Activated T-cell treated with anti-CD3 and anti-CD28 coated beads, Interleukin-2, amount 50 U/mL, for 24 hours (primary cell): ENCODE results near the gene CSH2.

Experiments used
- DNase-seq: peaks from one replicate; pipeline ENCODE4 v3.0.0-alpha.2; 2020
- H3K27ac Mint-ChIP-seq: 2 replicates; pipeline ENCODE4 v1.8.0; 2020; ENCODE audit warnings: mild to moderate bottlenecking, mixed read lengths
- H3K27me3 Mint-ChIP-seq: 2 replicates; pipeline ENCODE4 v1.8.0; 2020; ENCODE audit warnings: mixed read lengths
- H3K36me3 Mint-ChIP-seq: 2 replicates; pipeline ENCODE4 v1.8.0; 2020; ENCODE audit warnings: low read depth, mixed read lengths
- H3K4me1 Mint-ChIP-seq: 2 replicates; pipeline ENCODE4 v1.8.0; 2020; ENCODE audit warnings: low read depth, mixed read lengths
- H3K4me3 Mint-ChIP-seq: 2 replicates; pipeline ENCODE4 v1.8.0; 2020; ENCODE audit warnings: mild to moderate bottlenecking, moderate library complexity, mixed read lengths
- H3K9me3 Mint-ChIP-seq: 2 replicates; pipeline ENCODE4 v1.8.0; 2020; ENCODE audit warnings: mixed read lengths

The CSH2 gene

DNA sequence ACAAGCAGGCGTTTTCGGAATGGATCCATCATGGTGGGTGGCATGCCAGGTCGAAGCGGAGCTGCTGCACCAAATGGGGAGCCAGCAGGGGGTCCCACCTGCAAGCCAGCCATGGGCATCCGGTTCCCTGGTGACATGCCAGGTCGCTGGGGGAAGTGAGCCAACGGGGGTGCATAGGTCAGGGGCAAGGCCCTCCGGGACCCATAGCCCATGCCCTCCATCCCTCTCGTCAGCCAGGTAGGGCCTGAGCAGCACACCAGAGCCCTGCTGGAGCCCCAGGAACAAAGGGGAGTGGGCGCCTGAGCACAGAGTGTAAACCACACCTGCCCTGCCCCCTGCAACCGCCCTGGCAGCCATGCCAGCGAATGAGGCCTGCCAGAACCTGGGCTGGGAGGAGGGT, 36.0 kb downstream of the CSH2 start:
- H3K9me3 Mint-ChIP-seq = no peaks in the 10 kb centered on the region
- peaks cover 55% of the 10 kb centered on the region for H3K4me1 Mint-ChIP-seq
- DNase-seq = no peak
- H3K27ac Mint-ChIP-seq = peak overlapping the region; percentile 20
- no peaks in the 10 kb centered on the region for H3K27me3 Mint-ChIP-seq
- no peak overlapping the region for H3K4me3 Mint-ChIP-seq
- peaks cover 70% of the 10 kb centered on the region for H3K36me3 Mint-ChIP-seq

DNA sequence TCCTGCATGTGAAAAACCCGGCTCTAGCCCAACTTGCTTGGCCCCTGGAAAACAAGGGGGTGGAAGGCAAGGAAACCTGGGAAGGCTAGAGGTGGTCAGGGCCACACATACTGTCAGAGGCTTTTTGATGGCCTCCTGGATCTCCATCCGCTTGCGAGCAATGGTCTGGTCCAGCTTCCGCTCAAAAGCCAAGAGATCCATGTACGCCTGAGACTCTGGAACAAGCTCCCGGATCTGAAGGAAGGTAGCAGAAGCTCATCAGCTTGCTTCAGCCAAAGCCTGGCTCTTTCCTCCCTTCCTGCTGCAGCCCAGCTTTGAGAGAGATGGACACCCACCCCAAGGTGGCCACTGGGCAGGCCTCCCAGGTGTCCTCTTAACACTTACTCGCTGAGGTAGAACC, 36.7 kb downstream of the CSH2 start:
- Mint-ChIP-seq H3K4me3 (no peak overlapping the region), H3K4me1 (peaks cover 60% of the 10 kb centered on the region), H3K9me3 (no peaks in the 10 kb centered on the region), H3K27ac (peak overlapping the region; percentile 20), H3K27me3 (no peaks in the 10 kb centered on the region), H3K36me3 (peaks cover 72% of the 10 kb centered on the region)
- no peak for DNase-seq

DNA sequence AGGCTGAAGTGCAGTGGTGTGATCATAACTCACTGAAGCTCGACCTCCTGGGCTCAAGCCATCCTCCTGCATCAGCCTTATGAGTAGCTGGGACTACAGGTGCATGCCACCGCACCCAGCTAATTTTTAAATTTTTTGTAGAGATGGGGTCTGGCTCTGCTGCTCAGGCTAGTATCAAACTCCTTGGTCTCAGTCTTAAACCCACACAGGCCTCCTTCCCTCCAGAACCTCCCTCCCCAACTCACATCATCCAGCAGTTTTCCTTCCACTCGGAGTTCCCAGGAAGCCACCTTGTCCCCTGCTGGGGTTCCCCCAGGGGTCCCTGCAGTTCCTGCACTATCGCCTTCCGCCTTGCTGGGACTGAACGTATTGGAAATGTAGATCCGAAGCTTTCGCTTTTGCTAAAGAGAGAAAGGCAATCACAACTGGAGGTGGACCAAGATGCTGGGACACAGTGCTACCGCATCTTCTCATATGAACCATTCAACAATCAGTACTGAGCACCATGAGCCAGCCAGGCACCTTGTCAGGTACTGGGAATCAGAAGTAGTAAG, 38.2 kb downstream of the CSH2 start:
- H3K27me3 Mint-ChIP-seq = no peaks in the 10 kb centered on the region
- peaks cover 64% of the 10 kb centered on the region for H3K4me1 Mint-ChIP-seq
- no peak for DNase-seq
- H3K9me3 Mint-ChIP-seq = no peaks in the 10 kb centered on the region
- H3K36me3 Mint-ChIP-seq = peaks cover 72% of the 10 kb centered on the region
- H3K4me3 Mint-ChIP-seq = no peak overlapping the region
- H3K27ac Mint-ChIP-seq = peak overlapping the region; percentile 91

DNA sequence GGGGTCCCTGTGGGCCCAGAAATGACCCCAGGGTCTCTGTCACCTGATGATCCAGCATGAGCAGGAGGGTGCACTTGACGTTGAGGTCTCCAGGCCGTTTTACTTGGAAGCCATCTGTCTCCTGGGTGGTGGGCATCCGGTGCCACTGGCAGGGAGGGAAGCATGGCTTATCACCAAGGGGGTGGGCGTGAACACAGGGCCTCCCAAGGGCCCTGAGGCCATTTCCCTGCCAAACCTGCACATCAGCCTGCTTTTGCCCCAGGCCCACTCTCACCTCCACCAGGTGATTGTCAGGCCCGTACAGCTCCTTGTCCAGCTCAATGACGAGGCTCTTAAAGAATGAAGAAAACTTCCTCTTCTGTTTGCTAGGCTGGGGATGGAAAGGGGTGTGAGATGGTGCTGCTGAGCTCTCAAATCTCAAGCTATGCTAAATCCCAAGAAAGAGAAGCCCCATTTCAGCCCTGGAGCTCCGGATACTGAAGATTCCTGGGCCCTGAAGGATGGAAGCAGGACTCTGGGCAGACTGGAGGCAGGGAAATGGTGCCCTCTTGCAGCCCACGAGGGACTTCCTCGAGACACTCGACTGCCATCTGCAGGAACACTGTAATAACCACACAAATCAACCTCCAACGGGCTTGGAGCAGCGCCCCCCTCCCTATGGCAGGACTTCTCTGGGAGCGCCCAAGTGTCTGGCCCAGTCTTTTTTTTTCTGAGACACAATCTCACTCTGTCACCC, 38.9 kb downstream of the CSH2 start:
- H3K27me3 Mint-ChIP-seq = no peaks in the 10 kb centered on the region
- H3K36me3 Mint-ChIP-seq = peaks cover 79% of the 10 kb centered on the region
- no peaks in the 10 kb centered on the region for H3K9me3 Mint-ChIP-seq
- H3K27ac Mint-ChIP-seq = peak overlapping the region; percentile 91
- H3K4me1 Mint-ChIP-seq = peaks cover 66% of the 10 kb centered on the region
- peak; percentile 72 for DNase-seq
- no peak overlapping the region for H3K4me3 Mint-ChIP-seq

DNA sequence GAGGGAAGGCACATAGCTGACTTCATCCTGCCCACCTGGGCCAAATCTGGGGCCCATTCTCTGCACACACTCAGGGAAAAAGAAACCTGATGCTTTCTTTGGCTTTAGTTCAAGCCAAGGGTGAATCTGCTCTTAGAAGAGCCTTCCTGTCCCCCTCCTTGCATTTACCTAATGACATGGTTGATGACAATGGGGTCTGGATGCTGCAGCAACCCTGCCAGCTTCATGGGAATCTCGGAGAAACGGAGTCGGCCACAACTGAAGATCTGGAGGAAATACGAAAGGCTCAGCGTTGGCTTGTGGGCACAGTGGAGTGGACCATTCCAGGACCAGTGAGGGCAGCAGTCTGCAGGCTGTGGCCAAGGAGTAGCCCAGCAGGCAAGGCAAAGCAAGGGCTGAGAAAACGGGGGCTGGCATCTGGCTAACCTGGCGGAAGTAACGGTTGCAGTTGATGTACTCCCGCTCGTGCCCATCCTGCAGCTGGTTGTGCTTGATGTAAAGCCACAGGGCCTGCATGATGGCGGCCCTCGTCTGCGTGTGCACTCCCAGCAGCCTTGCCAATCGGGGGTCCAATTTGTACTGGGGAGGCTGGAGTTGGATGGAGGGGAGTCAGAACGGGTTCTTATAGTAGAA, 39.6 kb downstream of the CSH2 start:
- peaks cover 66% of the 10 kb centered on the region for H3K4me1 Mint-ChIP-seq
- peaks cover 86% of the 10 kb centered on the region for H3K36me3 Mint-ChIP-seq
- H3K4me3 Mint-ChIP-seq = no peak overlapping the region
- H3K9me3 Mint-ChIP-seq = no peaks in the 10 kb centered on the region
- DNase-seq = no peak
- no peaks in the 10 kb centered on the region for H3K27me3 Mint-ChIP-seq
- H3K27ac Mint-ChIP-seq = peak overlapping the region; percentile 91

DNA sequence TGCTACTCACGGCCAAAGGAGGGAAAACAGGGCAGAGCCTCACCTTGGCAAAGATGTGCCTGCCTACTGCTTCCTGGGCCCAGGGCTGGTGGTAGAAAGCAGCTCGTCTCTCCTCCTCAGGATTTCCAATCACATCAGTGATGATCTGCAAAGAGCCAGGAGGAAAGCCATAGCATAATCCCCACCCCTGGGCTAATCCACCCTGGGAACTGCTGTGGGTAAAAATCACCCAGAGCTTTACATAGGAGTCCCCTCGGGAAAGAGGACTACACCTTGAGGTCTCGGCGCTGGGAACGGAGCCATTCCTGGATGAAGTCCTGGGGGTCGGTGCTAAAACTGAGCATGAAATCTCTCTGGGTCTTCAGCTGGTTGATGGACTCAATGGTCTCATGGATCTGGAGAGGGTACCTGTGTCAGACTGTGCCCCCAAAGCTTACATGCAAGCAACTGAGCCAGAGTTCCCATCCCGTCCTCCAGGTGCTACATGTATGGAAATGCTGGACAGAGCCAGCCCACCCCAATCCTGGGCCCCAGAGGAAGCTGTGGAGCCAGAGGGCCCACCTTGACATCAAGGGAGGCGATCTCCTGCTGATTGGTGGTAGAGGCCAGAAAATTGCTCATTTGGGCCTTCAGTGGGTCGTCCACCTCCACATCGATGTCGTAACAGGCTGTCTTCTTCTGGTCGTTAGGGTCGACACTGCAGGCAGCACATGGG, 40.3 kb downstream of the CSH2 start:
- Mint-ChIP-seq H3K4me3 (no peak overlapping the region), H3K4me1 (peaks cover 67% of the 10 kb centered on the region), H3K27me3 (no peaks in the 10 kb centered on the region), H3K36me3 (peaks cover 93% of the 10 kb centered on the region), H3K27ac (peak overlapping the region; percentile 91), H3K9me3 (no peaks in the 10 kb centered on the region)
- no peak for DNase-seq

DNA sequence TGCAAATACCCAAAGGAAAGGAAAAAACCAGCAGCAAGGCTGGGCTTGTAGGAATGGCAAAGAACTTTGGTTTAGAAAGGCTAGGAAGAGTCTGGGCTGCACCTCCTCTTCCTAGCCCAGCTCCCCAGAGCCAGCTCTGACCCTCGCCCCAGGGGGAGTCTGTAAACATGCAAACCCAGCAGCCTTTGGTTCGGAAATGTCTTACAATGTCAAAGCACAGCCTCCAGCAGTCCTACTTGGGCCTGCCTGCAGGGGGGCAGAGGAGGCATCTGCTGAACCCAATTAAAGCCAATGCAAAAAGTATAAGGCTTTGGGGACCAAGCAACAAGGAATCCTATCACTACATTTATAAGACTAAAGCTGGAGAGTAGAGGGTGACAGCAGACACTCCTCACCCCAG, 41.0 kb downstream of the CSH2 start:
- Mint-ChIP-seq H3K4me1 (peaks cover 66% of the 10 kb centered on the region), H3K4me3 (no peak overlapping the region), H3K9me3 (no peaks in the 10 kb centered on the region), H3K36me3 (peaks cover 98% of the 10 kb centered on the region), H3K27ac (peak overlapping the region; percentile 100), H3K27me3 (no peaks in the 10 kb centered on the region)
- no peak for DNase-seq

DNA sequence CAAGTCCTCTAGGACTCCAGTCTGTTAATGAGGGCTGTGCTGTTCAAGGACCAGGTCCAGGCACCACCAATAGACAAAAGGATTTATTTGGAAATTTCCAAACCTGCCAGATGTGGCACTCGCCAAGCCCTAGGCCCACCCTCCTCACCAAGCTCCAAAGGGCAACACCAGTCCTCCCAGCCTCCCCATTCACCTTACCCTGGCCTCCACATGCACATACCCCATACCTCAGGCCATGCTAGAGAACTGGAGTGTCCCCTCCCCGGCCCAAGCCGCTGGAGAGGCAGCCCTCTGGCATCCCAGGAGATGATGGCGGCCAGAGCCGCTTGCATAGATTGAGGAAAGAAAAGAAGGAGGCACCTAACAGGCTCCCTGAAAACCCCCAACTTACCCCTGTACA, 41.5 kb downstream of the CSH2 start:
- H3K27ac Mint-ChIP-seq = peak overlapping the region; percentile 100
- no peaks in the 10 kb centered on the region for H3K9me3 Mint-ChIP-seq
- peaks cover 65% of the 10 kb centered on the region for H3K4me1 Mint-ChIP-seq
- H3K4me3 Mint-ChIP-seq = no peak overlapping the region
- H3K36me3 Mint-ChIP-seq = peaks cover 100% of the 10 kb centered on the region
- H3K27me3 Mint-ChIP-seq = no peaks in the 10 kb centered on the region
- no peak for DNase-seq

DNA sequence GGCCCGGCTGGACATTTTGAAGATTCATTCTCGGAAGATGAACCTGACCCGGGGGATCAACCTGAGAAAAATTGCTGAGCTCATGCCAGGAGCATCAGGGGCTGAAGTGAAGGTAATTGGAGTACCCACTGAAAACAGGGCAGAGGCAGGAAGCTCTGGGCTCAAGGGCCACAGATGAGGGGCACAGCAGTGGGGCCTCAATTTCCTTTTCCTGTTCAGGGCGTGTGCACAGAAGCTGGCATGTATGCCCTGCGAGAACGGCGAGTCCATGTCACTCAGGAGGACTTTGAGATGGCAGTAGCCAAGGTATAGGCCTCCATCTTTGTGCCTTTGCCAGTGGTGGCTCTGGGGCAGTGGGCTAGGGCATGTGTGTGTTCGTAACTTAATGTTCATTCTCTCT, 42.0 kb downstream of the CSH2 start:
- DNase-seq = no peak
- Mint-ChIP-seq H3K36me3 (peaks cover 100% of the 10 kb centered on the region), H3K27ac (peak overlapping the region; percentile 100), H3K9me3 (no peaks in the 10 kb centered on the region), H3K4me1 (peaks cover 65% of the 10 kb centered on the region), H3K27me3 (no peaks in the 10 kb centered on the region), H3K4me3 (no peak overlapping the region)

DNA sequence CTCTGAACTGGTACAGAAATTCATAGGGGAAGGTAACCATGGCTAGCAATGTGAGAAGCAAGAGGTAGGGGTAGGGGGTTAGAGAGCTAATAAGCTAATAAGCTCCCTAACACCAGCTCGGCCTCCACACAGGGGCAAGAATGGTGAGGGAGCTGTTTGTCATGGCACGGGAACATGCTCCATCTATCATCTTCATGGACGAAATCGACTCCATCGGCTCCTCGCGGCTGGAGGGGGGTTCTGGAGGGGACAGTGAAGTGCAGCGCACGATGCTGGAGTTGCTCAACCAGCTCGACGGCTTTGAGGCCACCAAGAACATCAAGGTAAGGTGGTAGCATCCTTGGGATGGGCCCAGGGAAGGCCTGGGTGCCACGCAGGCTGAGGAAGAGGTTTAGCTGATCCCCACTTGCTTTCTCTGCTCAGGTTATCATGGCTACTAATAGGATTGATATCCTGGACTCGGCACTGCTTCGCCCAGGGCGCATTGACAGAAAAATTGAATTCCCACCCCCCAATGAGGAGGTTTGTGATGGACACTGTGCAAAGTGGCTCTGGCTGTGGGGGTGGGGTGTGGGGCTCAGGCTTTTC, 42.5 kb downstream of the CSH2 start:
- no peaks in the 10 kb centered on the region for H3K9me3 Mint-ChIP-seq
- no peaks in the 10 kb centered on the region for H3K27me3 Mint-ChIP-seq
- DNase-seq = no peak
- peaks cover 68% of the 10 kb centered on the region for H3K4me1 Mint-ChIP-seq
- peak overlapping the region; percentile 100 for H3K27ac Mint-ChIP-seq
- peak overlapping the region; percentile 18 for H3K4me3 Mint-ChIP-seq
- peaks cover 100% of the 10 kb centered on the region for H3K36me3 Mint-ChIP-seq

DNA sequence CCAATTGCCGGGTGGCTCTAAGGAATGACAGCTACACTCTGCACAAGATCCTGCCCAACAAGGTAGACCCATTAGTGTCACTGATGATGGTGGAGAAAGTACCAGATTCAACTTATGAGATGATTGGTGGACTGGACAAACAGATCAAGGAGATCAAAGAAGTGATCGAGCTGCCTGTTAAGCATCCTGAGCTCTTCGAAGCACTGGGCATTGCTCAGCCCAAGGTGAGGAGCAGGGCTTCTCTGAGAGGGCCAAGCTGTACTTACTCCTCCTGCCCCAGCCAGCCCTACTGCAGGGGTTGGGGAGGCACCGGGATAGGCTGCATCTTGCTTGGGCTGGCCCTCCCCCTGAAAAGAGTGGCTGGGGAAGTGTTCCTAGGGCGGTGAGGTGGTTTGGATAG, 43.2 kb downstream of the CSH2 start:
- peaks cover 100% of the 10 kb centered on the region for H3K36me3 Mint-ChIP-seq
- no peak overlapping the region for H3K4me3 Mint-ChIP-seq
- peak overlapping the region; percentile 100 for H3K27ac Mint-ChIP-seq

DNA sequence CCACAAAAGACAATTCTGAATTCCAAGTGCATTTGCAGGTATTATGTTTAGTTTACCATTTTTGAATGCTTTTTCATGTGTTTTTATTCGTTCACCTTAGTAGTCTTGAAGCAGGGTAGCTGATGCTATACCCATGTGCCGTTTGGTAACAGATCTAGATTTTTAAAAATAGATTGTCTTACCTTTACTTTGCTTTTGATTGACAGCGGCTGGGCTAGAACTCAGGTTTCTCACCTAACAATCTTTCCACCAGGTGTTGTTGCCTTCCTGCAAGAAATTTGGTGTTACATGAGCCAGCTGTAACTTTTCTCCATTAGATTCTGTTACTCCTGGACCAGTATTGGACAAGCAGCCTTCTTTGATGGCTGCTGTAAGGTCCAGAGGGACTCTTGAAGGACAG, 44.5 kb downstream of the CSH2 start:
- no peak for DNase-seq
- H3K4me1 Mint-ChIP-seq = peaks cover 70% of the 10 kb centered on the region
- peak overlapping the region; percentile 100 for H3K27ac Mint-ChIP-seq
- peaks cover 100% of the 10 kb centered on the region for H3K36me3 Mint-ChIP-seq
- no peaks in the 10 kb centered on the region for H3K9me3 Mint-ChIP-seq
- H3K27me3 Mint-ChIP-seq = no peaks in the 10 kb centered on the region
- peak overlapping the region; percentile 96 for H3K4me3 Mint-ChIP-seq

More for the DNA sequence above, 43.2 kb downstream of the CSH2 start:
- Mint-ChIP-seq H3K4me1 (peaks cover 69% of the 10 kb centered on the region), H3K9me3 (no peaks in the 10 kb centered on the region), H3K27me3 (no peaks in the 10 kb centered on the region)
- no peak for DNase-seq

DNA sequence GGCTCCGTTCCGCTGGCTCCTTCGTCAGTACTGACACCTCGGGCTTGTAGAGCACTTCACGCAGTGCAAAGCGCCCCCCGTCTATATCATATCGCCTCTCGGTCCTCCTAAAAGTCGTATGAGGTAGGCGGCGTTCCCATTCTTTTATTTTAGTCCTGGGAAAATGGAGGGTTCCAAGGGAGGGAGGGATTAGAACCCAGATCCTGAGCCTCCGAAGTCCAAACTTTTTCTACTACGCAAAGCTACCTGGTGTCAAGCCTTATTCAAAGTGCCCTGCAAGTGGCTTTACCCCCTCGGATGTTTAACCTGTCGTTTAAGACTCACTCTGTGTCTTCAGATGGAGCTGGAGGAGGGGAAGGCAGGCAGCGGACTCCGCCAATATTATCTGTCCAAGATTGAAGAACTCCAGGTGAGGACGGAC, 45.7 kb downstream of the CSH2 start:
- H3K36me3 Mint-ChIP-seq = peaks cover 100% of the 10 kb centered on the region
- H3K9me3 Mint-ChIP-seq = no peaks in the 10 kb centered on the region
- H3K4me1 Mint-ChIP-seq = peaks cover 77% of the 10 kb centered on the region

DNA sequence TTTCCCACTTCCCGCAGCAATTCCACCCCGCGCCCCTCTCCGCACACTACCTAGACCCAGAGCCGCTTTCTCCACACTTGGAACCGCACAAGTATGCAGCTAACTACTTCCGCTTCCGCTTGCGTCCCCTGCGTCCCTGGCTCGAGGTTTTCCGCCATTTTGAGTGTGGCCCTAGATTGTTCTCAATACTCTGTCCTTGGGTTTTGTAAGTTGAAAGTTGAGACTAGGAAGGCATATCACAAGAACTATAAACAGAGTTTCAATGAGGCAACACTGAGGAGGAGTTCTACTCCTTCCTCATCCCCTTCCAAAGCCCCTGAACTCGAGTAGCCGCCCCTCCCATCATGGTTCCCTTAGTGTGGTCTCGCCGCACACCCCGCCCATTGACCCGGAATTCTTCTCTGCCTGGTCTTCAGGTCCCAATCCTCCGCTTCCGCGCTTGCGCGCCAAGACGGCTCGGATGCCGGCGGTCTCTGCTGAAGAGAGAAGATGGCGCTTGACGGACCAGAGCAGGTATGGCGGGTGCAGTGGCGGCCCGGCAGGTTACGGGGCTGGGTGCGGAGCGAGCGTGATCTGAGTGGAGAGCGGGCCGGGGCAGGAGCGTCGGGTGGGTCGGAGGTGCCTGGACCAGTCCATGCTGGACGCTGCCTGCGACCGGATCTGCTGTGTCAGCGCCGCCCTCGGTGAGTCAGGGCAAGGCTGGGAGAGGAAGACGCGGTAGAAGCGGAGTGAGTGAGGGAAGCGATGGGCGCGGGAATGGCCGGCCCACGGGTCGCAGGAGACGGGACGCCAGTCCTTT, 46.3 kb downstream of the CSH2 start, which contains the start of the genes FTSJ3 and PSMC5:
Gene FTSJ3, minus strand, starts transcription at position 662 of the 799 bp plus-strand sequence. CDS start 761 bp downstream, outside the sequence.
Gene PSMC5, plus strand, starts transcription at position 430 of the 799 bp plus-strand sequence. Its CDS starts 60 bp downstream, at position 490.
- DNase-seq = peak; percentile 94
- Mint-ChIP-seq H3K27ac (peak within 1 kb of the TSS; percentile 100), H3K9me3 (no peaks in the 10 kb centered on the region), H3K4me3 (peak within 1 kb of the TSS; percentile 96), H3K4me1 (peaks cover 80% of the 10 kb centered on the region), H3K36me3 (peaks cover 100% of the 10 kb centered on the region), H3K27me3 (no peaks in the 10 kb centered on the region)

More for the DNA sequence above, 45.7 kb downstream of the CSH2 start:
- Mint-ChIP-seq H3K4me3 (peak overlapping the region; percentile 96), H3K27me3 (no peaks in the 10 kb centered on the region), H3K27ac (peak overlapping the region; percentile 100)
- no peak for DNase-seq
